Mucosa of descending colon (tissue), 3 donors: ENCODE results near the gene DGUOK. TPM values are rescaled to one million over a fixed set of nuclear protein-coding genes. Genes with fewer than 3 reads are reported as not detected.

Experiments
- ATAC-seq: fragments of 200-7000 bp; cut with Tn5 transposase; one replicate; pipeline ENCODE4 v1.9.1; 2020; ENCODE audit warnings: mild to moderate bottlenecking, moderate library complexity
- DNase-seq, 3 donors: peaks; one replicate each; pipeline ENCODE4 v3.0.0-alpha.2; 2020
- H3K36me3 ChIP-seq: fragments of 200-600 bp; one replicate; pipeline ENCODE4 v1.8.0; 2021; ENCODE audit warnings: low read depth, mild to moderate bottlenecking
- H3K4me1 ChIP-seq: fragments of 200-600 bp; one replicate; pipeline ENCODE4 v1.8.0; 2021; ENCODE audit warnings: low read depth, mild to moderate bottlenecking
- H3K4me3 ChIP-seq: fragments of 200-600 bp; one replicate; pipeline ENCODE4 v1.8.0; 2021; ENCODE audit warnings: mild to moderate bottlenecking
- H3K9me3 ChIP-seq: fragments of 200-600 bp; one replicate; pipeline ENCODE4 v1.8.0; 2021; ENCODE audit warnings: mild to moderate bottlenecking
- intact Hi-C, 2 donors: fragments of 100-400 bp; cut with DNase I in 1 of 2; cut with micrococcal nuclease in 1 of 2; formaldehyde crosslinking; loops; one replicate each; pipeline versions ENCODE4 v1.11.0 to v1.11.1; 2022; cut with DNase I, micrococcal nuclease
- total RNA-seq, 3 donors: library from RNA; stranded (reverse); fragmentation: NEBNext Ultra II Directional in 2 of 3; extraction: Animal tissue kit (Norgen Biotek cat#: 25700) in 2 of 3; gene quantifications; one replicate each; pipeline versions ENCODE4 v1.2.1 to v1.2.4, GENCODE V29; 2021 to 2023
- TF ChIP-seq, protein P1 (sequence below): fragments of 200-600 bp; IDR thresholded peaks from one replicate; pipeline ENCODE4 v1.8.0; 2022; ENCODE audit warnings: antibody characterized with exemption, mild to moderate bottlenecking
- donor health status: DM: no; HTN: no; CAD: no; lungs with moderate emphysema.
- donor health status: DM: no; HTN: no; CAD: no.
- donor health status: DM: no; HTN: yes; CAD: no.

DGUOK gene
- total RNA-seq, 3 donors from 2014 or later: 36.5 to 61.3 (median 57.8) TPM

DNA sequence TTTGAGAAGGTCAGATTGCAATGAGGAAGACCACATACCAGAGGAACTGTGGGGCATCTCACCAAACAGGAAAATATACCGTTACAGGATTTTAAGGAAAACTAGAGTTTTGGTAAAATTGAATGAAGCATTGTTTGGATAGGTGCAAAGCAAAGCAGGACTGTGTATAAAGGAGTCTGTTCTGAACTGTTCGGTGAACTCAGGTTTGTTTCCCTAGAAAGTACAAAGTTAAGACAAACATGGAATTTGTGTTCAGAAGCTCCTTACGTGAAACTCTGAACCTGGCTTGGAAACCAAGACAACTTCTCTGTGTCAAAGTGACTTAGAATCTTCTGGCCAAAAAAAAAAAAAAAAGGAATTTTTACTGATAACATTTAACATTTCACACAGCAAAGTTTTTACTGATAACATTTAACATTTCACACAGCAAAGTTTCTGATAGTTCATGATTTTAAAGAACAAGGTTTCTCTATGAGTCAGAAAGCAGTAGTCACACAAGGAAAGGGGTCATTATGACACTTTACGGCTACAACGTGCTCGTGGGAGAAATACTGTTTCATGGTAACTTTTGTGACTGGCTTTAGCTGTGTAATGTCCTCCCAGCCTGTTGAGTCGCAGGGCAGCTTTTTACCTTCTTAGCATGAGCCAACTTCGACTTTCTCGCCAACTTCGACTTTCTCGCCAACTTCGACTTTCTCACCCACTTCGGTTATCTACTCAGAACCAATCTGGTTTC is 36.9 kb downstream of the DGUOK start:
- ATAC-seq (no peak), DNase-seq (no peak)

DNA sequence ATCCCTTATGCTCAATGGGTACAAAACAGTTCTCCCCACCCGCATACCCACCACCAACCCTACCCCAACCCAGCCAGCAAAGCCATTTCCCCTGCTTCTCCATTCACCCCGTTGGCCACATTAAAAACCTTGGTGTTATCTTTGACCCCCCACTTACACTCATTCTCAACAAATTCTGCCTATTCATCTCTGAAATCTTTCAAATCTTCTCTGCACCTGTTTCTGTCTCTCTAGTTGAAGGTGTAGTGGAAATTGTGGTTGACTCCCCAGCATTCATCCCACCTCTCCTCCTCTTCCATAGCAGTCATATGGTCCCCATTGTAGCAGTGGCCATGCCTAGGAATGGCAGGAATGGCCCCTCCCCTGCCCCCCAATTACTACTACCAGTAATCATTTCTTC is 37.5 kb downstream of the DGUOK start:
- DNase-seq: no peak
- H3K4me1 ChIP-seq: no peaks in the 10 kb centered on the region
- no peak overlapping the region for H3K4me3 ChIP-seq
- ATAC-seq: no peak
- TF ChIP-seq, protein P1, sequence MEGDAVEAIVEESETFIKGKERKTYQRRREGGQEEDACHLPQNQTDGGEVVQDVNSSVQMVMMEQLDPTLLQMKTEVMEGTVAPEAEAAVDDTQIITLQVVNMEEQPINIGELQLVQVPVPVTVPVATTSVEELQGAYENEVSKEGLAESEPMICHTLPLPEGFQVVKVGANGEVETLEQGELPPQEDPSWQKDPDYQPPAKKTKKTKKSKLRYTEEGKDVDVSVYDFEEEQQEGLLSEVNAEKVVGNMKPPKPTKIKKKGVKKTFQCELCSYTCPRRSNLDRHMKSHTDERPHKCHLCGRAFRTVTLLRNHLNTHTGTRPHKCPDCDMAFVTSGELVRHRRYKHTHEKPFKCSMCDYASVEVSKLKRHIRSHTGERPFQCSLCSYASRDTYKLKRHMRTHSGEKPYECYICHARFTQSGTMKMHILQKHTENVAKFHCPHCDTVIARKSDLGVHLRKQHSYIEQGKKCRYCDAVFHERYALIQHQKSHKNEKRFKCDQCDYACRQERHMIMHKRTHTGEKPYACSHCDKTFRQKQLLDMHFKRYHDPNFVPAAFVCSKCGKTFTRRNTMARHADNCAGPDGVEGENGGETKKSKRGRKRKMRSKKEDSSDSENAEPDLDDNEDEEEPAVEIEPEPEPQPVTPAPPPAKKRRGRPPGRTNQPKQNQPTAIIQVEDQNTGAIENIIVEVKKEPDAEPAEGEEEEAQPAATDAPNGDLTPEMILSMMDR: no peak
- no peaks in the 10 kb centered on the region for H3K9me3 ChIP-seq
- no peaks in the 10 kb centered on the region for H3K36me3 ChIP-seq
- intact Hi-C loops: no loop called here

More for the DNA sequence above, 36.9 kb downstream of the DGUOK start:
- Histone ChIP-seq H3K4me3 (no peak overlapping the region), H3K36me3 (no peaks in the 10 kb centered on the region), H3K4me1 (no peaks in the 10 kb centered on the region), H3K9me3 (no peaks in the 10 kb centered on the region)
- TF ChIP-seq, protein P1: no peak
- intact Hi-C loops: no loop called here

GRCh38 chr2:73965053-73965452 is 38.4 kb downstream of the DGUOK start:
- intact Hi-C loops: no loop called here
- Histone ChIP-seq H3K4me3 (no peak overlapping the region), H3K9me3 (no peaks in the 10 kb centered on the region), H3K4me1 (no peaks in the 10 kb centered on the region), H3K36me3 (no peaks in the 10 kb centered on the region)
- DNase-seq (no peak), ATAC-seq (no peak)
- TF ChIP-seq, protein P1: no peak

GRCh38 chr2:73968357-73968937 is 41.8 kb downstream of the DGUOK start:
- no peak for DNase-seq
- H3K4me1 ChIP-seq: peaks cover 20% of the 10 kb centered on the region

DNA sequence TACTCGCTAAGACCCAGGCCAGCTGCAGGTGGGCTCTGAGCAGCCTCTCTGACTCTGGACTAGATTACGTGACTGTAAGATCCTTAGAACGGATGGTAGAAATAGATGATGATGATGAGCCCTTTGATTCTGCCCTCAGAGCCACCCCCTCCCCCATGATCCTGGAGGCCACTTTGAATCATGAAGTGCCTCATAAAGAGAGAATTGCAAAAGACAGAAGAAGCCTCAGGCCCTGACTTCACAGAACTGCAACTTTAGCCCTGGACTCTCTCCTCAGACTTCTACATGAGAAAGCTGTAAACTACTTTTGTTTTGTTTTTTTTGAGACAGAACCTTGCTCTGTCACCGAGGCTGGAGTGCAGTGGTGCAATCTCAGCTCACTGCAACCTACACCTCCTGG is 42.7 kb downstream of the DGUOK start:
- TF ChIP-seq, protein P1: no peak
- no peak for ATAC-seq

More at GRCh38 chr2:73968357-73968937, 41.8 kb downstream of the DGUOK start:
- no peaks in the 10 kb centered on the region for H3K36me3 ChIP-seq
- TF ChIP-seq, protein P1: no peak
- intact Hi-C loops: no loop called here
- no peak for ATAC-seq
- no peak overlapping the region for H3K4me3 ChIP-seq
- no peaks in the 10 kb centered on the region for H3K9me3 ChIP-seq

More for the DNA sequence above, 42.7 kb downstream of the DGUOK start:
- no peaks in the 10 kb centered on the region for H3K9me3 ChIP-seq
- H3K4me3 ChIP-seq: no peak overlapping the region
- peaks cover 20% of the 10 kb centered on the region for H3K4me1 ChIP-seq
- intact Hi-C loops: no loop called here
- no peaks in the 10 kb centered on the region for H3K36me3 ChIP-seq
- DNase-seq: no peak
